Measurements from ENCODE around the gene SAPCD1.

The SAPCD1 gene

DNA sequence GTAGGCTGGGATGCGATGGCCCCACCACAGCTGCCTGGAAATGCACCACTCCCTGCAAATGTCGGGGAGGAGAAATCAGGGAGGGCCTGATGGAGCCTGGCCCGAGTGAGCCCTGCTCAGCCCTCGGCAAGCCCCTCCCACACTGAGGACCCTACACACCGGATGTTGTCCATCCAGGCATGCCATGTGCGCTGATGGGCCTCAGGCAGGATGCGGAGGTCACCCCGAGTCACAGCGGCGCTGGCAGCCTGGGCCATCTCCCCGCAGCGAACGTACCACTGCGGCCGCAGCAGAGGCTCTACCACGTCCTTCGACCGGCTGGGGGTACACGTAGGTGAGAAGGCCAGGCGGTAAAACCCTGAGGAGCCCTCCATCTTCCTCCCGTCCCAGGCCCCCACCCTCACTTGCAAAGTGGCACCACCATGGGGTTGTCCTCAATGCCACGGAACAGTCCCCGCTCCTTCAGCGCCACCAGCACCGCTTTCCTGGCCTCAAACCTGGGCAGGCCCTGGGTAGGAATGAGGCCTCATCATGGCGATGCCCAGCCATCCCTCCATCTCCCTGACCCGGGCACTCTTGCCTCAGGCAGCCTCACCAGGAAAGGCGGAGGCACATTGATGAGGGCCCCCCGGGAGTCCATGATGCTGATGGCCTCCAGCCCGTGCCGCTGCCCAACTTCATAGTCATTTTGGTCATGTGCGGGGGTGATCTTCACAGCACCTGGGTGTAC lies 19.8 kb downstream of the SAPCD1 start:
- no peak for DNase-seq (ENCODE audit: extremely low read depth, insufficient read length)
- H3K36me3 ChIP-seq (ENCODE audit: control insufficient read depth, insufficient read depth, low read length) = peaks cover 52% of the 10 kb centered on the region
- TF ChIP-seq, protein P1, sequence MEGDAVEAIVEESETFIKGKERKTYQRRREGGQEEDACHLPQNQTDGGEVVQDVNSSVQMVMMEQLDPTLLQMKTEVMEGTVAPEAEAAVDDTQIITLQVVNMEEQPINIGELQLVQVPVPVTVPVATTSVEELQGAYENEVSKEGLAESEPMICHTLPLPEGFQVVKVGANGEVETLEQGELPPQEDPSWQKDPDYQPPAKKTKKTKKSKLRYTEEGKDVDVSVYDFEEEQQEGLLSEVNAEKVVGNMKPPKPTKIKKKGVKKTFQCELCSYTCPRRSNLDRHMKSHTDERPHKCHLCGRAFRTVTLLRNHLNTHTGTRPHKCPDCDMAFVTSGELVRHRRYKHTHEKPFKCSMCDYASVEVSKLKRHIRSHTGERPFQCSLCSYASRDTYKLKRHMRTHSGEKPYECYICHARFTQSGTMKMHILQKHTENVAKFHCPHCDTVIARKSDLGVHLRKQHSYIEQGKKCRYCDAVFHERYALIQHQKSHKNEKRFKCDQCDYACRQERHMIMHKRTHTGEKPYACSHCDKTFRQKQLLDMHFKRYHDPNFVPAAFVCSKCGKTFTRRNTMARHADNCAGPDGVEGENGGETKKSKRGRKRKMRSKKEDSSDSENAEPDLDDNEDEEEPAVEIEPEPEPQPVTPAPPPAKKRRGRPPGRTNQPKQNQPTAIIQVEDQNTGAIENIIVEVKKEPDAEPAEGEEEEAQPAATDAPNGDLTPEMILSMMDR (IDR thresholded peaks at IDR 0.05; ENCODE audit: insufficient read depth, low read length, poor library complexity, severe bottlenecking) = no peak
- H3K27me3 ChIP-seq (replicated peaks; ENCODE audit: control insufficient read depth, insufficient read depth, low read length) = no peaks in the 10 kb centered on the region
- no peak overlapping the region for H3K4me3 ChIP-seq (replicated peaks; ENCODE audit: low read depth, low read length)

DNA sequence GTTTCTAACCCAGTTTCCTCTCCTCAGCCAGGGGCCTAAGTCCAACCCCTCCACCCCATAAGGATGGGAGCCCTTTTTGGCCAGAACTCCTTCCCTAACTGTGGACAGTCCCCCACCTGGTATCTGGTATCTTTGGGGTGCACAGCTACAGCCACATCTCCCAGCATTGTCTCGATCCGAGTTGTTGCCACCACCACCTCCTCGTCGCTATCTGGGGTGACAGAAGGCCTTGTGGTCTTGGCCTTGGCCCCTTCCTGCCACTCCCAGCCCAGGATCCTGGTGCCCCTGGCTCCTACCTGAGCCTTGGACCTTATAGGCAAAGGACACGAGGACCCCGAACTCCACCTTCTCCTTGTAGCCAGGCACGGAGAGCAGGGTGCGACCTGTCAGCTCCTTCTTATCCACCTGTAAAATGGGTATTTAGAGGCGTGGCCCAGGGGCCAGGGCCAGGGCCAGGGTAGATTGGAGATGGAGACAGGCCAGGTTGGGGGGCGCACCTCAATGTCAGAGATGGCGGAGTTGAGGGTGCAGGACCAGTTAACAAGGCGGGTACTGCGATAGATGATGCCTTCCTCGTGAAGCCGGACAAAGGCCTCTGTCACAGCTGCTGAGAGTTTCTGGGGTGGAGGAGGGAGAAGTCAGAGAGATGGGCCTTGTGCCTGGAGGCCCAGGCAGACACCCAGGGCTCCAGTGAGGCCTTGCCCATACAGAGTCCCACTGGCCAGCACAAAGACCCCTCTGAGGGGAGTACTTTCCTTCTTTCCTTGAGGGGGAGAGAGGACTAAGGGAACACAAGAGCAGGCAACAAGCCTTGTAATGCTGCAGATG lies 21.9 kb downstream of the SAPCD1 start:
- Histone ChIP-seq H3K4me3 (replicated peaks; ENCODE audit: low read depth, low read length) (no peak overlapping the region), H3K27me3 (replicated peaks; ENCODE audit: control insufficient read depth, insufficient read depth, low read length) (no peaks in the 10 kb centered on the region), H3K36me3 (ENCODE audit: control insufficient read depth, insufficient read depth, low read length) (peaks cover 41% of the 10 kb centered on the region)
- TF ChIP-seq, protein P1 (IDR thresholded peaks at IDR 0.05; ENCODE audit: insufficient read depth, low read length, poor library complexity, severe bottlenecking) = no peak
- DNase-seq (ENCODE audit: extremely low read depth, insufficient read length) = no peak

DNA sequence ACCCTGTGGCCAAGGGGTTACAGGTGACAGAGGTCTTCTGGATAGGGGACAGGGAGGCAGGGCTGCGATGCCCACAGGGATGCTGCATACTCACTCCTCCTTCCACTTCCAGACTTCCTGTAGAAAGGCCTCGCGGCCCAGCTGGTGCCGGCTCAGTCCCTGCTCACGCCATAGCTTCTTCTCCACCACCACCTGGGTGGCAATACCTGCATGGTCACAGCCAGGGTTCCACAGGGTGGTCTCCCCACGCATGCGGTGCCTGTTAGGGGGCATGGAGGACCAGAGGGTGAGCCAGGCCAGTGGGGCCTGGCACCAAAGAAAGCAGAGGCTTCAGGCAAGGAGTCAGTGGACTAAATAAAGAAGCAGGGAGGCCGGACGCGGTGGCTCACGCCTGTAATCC lies 23.0 kb downstream of the SAPCD1 start:
- no peak for DNase-seq (ENCODE audit: extremely low read depth, insufficient read length)
- Histone ChIP-seq H3K4me3 (replicated peaks; ENCODE audit: low read depth, low read length) (no peak overlapping the region), H3K27me3 (replicated peaks; ENCODE audit: control insufficient read depth, insufficient read depth, low read length) (no peaks in the 10 kb centered on the region), H3K36me3 (ENCODE audit: control insufficient read depth, insufficient read depth, low read length) (peaks cover 34% of the 10 kb centered on the region)
- TF ChIP-seq, protein P1 (IDR thresholded peaks at IDR 0.05; ENCODE audit: insufficient read depth, low read length, poor library complexity, severe bottlenecking) = no peak

DNA sequence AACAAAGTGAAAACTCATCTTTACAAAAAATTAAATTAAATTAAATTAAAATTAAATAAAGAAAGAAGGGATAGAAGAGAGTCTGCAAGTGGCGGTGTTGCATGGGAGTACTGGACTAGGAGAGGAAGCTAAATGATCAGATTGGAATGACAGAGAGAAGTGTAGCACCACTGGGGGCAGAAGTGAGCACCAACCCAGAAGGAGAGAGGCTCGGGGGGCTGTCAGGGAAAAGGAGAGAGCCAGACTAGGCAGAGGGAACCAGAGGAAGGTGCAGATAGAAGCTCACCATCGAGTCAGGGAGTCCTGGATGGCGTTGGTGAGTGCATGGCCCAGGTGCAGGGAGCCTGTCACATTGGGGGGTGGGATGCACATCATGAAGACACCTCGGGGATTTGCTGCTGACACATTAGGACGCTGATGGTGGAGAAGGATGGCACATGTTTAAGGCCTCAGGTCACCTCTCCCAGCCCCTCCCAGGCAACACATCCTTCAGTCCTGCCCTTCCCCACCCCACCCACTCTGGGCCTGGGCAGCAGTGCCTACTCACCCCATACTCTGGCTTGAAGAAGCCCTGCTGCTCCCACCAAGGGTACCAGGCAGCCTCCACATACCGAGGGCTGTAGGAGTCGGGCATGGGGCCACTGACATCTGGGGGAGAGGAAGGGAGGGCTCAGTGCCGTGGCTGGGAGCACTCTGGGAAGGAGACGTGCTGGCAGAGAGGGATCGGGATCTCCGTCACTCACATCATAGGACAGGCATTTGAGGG lies 29.1 kb downstream of the SAPCD1 start:
- H3K27me3 ChIP-seq (replicated peaks; ENCODE audit: control insufficient read depth, insufficient read depth, low read length) = no peaks in the 10 kb centered on the region
- no peak overlapping the region for H3K4me3 ChIP-seq (replicated peaks; ENCODE audit: low read depth, low read length)
- TF ChIP-seq, protein P1 (IDR thresholded peaks at IDR 0.05; ENCODE audit: insufficient read depth, low read length, poor library complexity, severe bottlenecking) = peak; percentile 75
- no peak for DNase-seq (ENCODE audit: extremely low read depth, insufficient read length)
- H3K36me3 ChIP-seq (ENCODE audit: control insufficient read depth, insufficient read depth, low read length) = peaks cover 4% of the 10 kb centered on the region

DNA sequence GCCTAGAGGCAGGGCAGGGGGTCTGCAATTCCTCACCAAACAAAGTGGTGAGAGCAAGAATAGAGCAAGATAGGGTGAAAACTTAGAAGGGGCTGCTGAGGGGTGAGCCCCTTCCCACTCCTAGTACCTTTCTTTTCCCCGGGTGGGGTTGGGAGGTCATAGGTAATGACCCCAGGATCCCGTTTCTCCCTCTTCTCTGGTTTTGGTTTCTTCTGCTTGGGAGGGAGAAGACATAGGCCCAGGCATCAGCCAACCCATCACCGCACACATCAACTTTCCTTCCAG lies 29.6 kb downstream of the SAPCD1 start:
- no peak for DNase-seq (ENCODE audit: extremely low read depth, insufficient read length)
- peaks cover 4% of the 10 kb centered on the region for H3K36me3 ChIP-seq (ENCODE audit: control insufficient read depth, insufficient read depth, low read length)
- no peak overlapping the region for H3K4me3 ChIP-seq (replicated peaks; ENCODE audit: low read depth, low read length)
- no peaks in the 10 kb centered on the region for H3K27me3 ChIP-seq (replicated peaks; ENCODE audit: control insufficient read depth, insufficient read depth, low read length)
- TF ChIP-seq, protein P1 (IDR thresholded peaks at IDR 0.05; ENCODE audit: insufficient read depth, low read length, poor library complexity, severe bottlenecking) = no peak

Measured in GM06990 (cell line).